ENCODE data around the gene ADORA2A.

DNA sequence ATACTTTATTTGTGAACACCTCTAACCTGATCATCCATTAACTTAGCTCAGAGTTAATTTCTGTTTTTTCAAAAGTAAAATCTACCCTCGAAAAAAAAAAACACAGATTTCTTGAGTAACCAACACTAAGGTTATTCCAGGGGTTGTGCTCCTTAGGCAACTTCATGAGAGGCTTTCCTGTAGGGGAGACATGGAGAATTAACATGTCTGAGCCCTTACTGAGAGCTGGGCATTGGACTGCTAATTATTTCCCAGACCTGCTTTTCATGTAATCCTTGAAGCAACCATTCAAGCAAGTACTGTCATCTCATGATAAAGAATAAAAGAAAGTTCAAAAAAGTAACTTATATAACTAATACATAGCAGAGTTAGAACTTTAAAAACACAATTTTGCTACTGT is 54.2 kb downstream of the ADORA2A start:
- no peak for TF ChIP-seq TEAD4 (IDR thresholded peaks at IDR 0.05)
- TF ChIP-seq EP300 (IDR thresholded peaks at IDR 0.05; ENCODE audit: borderline replicate concordance), result no peak
- no peak for TF ChIP-seq YY1 (IDR thresholded peaks at IDR 0.05; ENCODE audit: low read depth)
- TF ChIP-seq TCF12 (IDR thresholded peaks at IDR 0.05; ENCODE audit: low read depth), result no peak
- TF ChIP-seq FOXM1 (IDR thresholded peaks at IDR 0.05; ENCODE audit: borderline replicate concordance, low read depth), result no peak
- TF ChIP-seq CEBPB (IDR thresholded peaks at IDR 0.05), result no peak
- no peak for TF ChIP-seq EGR1 (IDR thresholded peaks at IDR 0.05)
- TF ChIP-seq CREB1 (IDR thresholded peaks at IDR 0.05; ENCODE audit: low read depth), result no peak
- no peak for TF ChIP-seq MAX (IDR thresholded peaks at IDR 0.05)
- no peak for TF ChIP-seq RAD21 (IDR thresholded peaks at IDR 0.05; ENCODE audit: low read depth)
- TF ChIP-seq ZBTB7A (IDR thresholded peaks at IDR 0.05; ENCODE audit: low read depth), result no peak
- TF ChIP-seq REST (IDR thresholded peaks at IDR 0.05; ENCODE audit: low read depth), result no peak
- no peak for TF ChIP-seq TAF1 (IDR thresholded peaks at IDR 0.05; ENCODE audit: low read depth)
- no peak for TF ChIP-seq NFIC (IDR thresholded peaks at IDR 0.05)
